G401 (cell line): ENCODE results near the gene ZFYVE1. TPM values are rescaled to one million over a fixed set of nuclear protein-coding genes. Genes with fewer than 3 reads are reported as not detected.
"Not testable (repeated sequence)": the region's sequence is repeated elsewhere in the genome, so short reads cannot be mapped to it uniquely, and the experiment has no call there.

Source experiments
- DNase-seq: peaks from one replicate; pipeline ENCODE4 v3.0.0-alpha.2; 2015; ENCODE audit warnings: low spot score
- in situ Hi-C: cut with HindIII; loops from 2 replicates; pipeline ENCODE4 v1.10.0; 2016; ENCODE audit warnings: low sequenced_read_pairs, mixed read lengths
- total RNA-seq: library from RNA; depleted of rRNA; stranded (reverse); fragments of >200 nt; shearing (Covaris generic); gene quantifications from 2 replicates; pipeline ENCODE4 v1.2.3, GENCODE V29; 2014

Gene ZFYVE1
- total RNA-seq, 1 experiment from 2014 or later = 13.1 TPM

DNA sequence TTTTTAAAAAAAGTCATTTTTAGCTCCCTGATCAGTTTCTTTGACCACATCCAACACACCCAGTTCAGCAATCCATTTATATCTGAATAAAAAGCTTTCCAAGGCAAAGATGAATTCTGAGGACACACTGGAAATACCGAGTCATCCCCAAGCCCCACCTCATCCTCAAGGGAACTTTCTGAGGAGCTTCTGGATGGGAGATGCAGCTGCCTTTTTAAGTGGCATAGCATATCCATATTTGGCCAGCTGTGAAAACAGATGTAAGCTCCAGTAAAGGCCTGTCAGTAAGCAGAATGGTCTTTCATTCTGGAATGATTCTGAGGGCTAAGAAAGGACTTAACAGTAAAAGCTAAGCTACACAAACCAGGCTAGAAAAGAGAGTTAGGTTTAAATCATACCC lies 18.4 kb downstream of the ZFYVE1 start:
- in situ Hi-C loops = no loop called here
- no peak for DNase-seq

GRCh38 chr14:73007835-73008234 lies 19.1 kb downstream of the ZFYVE1 start:
- no peak for DNase-seq
- in situ Hi-C loops = no loop called here

- in situ Hi-C loops, DNase-seq: not testable (repeated sequence)
Observed at GRCh38 chr14:73004641-73005040, 22.3 kb downstream of the ZFYVE1 start.

GRCh38 chr14:73003681-73004080 lies 23.2 kb downstream of the ZFYVE1 start:
- DNase-seq = no peak
- in situ Hi-C loops = no loop called here

DNA sequence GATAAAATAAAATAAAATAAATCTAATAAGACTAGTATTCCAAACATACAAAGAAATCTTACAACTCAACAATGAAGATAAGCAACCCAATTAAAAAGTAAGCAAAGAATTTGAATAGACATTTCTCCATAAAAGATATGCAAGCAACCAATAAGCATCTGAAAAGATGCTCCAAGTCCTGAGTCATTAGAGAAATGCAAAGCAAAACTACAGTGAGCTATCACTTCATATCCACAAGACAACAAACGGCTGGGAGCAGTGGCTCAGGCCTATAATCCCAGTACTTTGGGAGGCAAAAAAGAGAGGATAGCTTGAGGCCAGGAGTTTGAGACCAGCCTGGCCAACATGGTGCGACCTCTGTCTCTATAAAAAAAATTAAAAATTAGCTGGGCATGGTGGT lies 26.8 kb downstream of the ZFYVE1 start:
- DNase-seq = no peak

GRCh38 chr14:72999316-72999715 lies 27.6 kb downstream of the ZFYVE1 start:
- no peak for DNase-seq
- in situ Hi-C loops = no loop called here

More for the DNA sequence above, 26.8 kb downstream of the ZFYVE1 start:
- in situ Hi-C loops = no loop called here

DNA sequence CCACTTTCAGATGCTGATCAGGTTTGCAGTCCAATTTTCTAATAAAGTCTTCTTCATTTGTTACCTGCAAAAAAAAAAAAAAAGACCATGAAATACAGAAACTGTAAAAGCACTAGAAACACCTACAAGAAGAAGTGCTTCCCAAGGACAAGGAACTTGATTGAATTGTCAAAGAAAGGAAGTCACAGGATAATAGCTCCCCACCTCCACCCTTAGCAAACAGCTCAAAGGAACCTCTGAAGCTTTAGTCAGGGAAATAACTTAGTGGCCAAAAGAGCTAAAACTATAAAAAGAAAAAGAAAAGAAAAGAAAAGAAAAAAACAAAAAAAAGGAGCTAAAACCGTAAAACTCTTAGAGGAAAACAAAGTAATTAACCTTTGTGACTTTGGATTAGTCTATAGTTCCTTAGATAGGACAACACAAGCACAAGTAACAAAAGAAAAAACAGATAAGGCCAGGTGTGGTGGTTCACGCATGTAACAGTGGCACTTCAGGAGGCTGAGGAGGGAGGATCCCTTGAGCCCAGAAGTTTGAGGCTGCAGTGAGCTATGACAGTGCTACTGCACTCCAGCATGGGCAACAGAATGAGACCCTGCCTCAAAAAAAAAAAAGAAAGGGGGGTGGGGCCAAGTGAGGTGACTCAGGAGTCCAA lies 28.5 kb downstream of the ZFYVE1 start:
- in situ Hi-C loops = no loop called here
- DNase-seq = no peak

- in situ Hi-C loops = no loop called here
- no peak for DNase-seq
Observed at GRCh38 chr14:72996916-72997315, 30.0 kb downstream of the ZFYVE1 start.

GRCh38 chr14:72990171-72990570 lies 36.7 kb downstream of the ZFYVE1 start:
- DNase-seq = no peak
- in situ Hi-C loops = no loop called here

DNA sequence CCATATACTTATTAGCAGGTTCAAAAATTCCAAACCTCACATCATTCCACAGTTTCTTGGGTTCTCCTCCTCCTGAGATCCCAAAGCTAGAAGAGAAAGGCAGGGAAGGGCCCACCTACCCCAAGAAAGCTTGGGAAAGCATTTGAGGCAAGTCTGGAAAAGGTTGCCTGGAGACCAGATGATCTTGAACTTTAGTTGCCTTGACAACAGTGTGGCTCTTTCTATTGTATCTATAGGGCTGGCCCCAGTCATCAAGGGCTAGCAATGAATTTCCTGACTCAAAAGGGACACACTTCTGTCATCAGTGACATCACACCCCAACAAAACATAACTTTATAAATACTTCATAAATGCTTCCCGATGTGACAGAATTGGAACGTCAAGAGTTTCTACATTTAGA lies 40.0 kb downstream of the ZFYVE1 start:
- DNase-seq = no peak
- in situ Hi-C loops = no loop called here

GRCh38 chr14:72986214-72986613 lies 40.7 kb downstream of the ZFYVE1 start:
- DNase-seq = no peak
- in situ Hi-C loops = no loop called here

GRCh38 chr14:72982146-72982708 lies 44.7 kb downstream of the ZFYVE1 start:
- DNase-seq = no peak
- in situ Hi-C loops = no loop called here

- in situ Hi-C loops = no loop called here
- DNase-seq = no peak
Observed at GRCh38 chr14:72980863-72981262, 46.0 kb downstream of the ZFYVE1 start.

- in situ Hi-C loops = no loop called here
Observed at GRCh38 chr14:72978856-72979255, 48.0 kb downstream of the ZFYVE1 start.

DNA sequence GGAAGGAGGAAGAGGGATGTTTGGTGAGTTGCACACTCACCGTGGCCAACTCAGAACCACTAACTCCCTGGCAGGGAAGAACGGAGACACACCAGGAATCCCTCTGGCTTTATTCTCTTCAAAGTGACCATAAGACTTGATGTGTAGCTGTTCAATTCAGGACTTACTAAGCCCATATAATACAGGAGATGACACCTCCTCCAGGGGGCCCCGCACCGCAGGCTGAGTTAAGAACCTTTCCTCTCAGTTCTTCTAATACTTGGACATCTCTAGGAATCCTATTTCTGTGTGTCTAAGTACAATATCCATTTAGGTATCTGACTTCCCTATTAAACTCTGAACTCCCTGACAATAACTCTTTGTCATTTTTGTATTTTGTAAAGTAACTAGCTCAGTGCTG lies 51.1 kb downstream of the ZFYVE1 start:
- in situ Hi-C loops = no loop called here
- DNase-seq = no peak

More at GRCh38 chr14:72978856-72979255, 48.0 kb downstream of the ZFYVE1 start:
- DNase-seq = no peak

DNA sequence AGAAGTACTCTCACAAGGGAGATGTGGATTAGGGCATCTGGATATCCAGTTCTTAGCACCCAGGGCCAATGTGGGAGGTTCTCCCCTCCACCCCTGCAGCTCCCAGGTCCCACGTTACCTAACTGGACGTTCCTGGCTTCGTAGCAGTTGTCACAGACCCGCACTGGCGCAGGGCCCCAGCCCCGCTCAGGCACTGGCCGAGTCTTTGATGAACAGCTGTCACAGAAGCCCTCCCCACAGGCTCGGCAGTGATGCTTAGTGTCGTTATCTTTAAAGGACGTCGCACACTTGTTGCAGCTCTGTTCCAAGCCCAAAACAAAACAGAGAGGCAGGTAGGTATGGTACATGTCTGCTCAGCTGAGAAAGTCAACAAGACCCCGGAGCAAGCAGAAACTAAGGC lies 52.2 kb downstream of the ZFYVE1 start:
- in situ Hi-C loops = no loop called here
- DNase-seq = no peak

- in situ Hi-C loops = no loop called here
- DNase-seq = no peak
Observed at GRCh38 chr14:72970824-72971434, 56.0 kb downstream of the ZFYVE1 start.

DNA sequence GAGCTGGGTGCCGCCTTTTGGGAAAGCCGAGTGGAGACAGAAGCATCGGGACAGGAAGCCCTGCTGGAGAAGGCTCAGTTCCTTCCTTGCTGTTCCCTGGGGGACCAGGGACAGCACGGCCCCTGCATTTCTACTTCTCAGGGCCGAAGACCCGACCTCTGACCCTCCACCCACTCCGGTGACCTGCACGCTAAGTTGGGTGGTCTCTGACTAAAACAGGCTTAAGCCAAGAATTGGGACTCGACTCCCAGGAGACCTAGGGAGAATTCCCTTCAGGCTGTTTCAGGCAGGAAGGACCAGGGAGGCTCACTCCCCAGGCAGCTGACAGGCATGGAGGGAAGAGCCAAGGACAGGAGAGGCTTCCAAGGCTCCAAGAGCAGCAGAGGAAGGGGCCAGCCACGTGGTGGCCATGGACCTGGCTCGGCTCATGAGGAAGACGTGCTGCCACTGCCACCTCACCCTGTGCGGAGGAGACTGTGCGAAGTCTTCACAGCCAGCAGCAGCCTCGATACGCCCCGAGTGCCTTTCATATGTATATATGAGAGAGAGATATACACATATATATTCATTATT lies 56.8 kb downstream of the ZFYVE1 start:
- DNase-seq = no peak
- in situ Hi-C loops = no loop called here

DNA sequence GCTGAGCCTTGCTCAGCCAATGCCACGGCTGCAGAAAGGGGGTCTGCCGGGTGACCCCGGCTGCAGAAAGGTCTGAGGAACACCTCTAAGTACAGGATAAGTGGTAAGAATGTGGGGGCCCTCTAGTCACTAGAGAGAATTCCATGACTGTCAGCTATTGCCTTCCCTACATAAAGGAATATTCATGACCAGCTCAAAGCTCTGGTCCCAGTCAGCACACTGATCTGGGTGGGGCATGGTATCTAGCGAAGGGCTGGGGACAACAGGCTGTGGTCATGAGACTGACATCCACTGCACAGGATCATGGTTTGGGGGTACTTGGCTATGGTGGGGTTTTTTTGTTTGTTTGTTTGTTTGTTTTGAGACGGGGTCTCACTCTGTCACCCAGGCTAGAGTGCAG lies 58.6 kb downstream of the ZFYVE1 start:
- in situ Hi-C loops = no loop called here

GRCh38 chr14:72966038-72966437 lies 60.9 kb downstream of the ZFYVE1 start:
- in situ Hi-C loops = no loop called here
- DNase-seq = no peak

More for the DNA sequence above, 58.6 kb downstream of the ZFYVE1 start:
- DNase-seq = no peak
